AG04450 (cell line): ENCODE measurements around the gene FTCDNL1. TPM values are rescaled to one million over a fixed set of nuclear protein-coding genes. Genes with fewer than 3 reads are reported as not detected.

Experiments used
- CTCF ChIA-PET: fragments of 300-600, 350-600 bp; formaldehyde crosslinking; extraction: SDS; loops from one replicate; lab custom pipeline; 2022; ENCODE audit warnings: antibody characterized with exemption, inconsistent platforms; lab: Charles Lee
- POLR2A ChIA-PET: fragments of 350-600 bp; formaldehyde crosslinking; extraction: SDS; loops from one replicate; lab custom pipeline; 2021; ENCODE audit warnings: antibody characterized with exemption, inconsistent platforms; lab: Yijun Ruan, JAX
- DNase-seq: peaks from one replicate; pipeline ENCODE4 v3.0.0-alpha.2; 2011; ENCODE audit warnings: low read depth, low spot score
- H3K27ac ChIP-seq: one replicate; pipeline ENCODE4 v1.5.1; 2012; ENCODE audit warnings: low read depth, low read length, control low read depth
- H3K27me3 ChIP-seq: one replicate; pipeline ENCODE4 v1.6.0; 2012; ENCODE audit warnings: low read length; ENCODE audit not compliant: control insufficient read depth, insufficient read depth
- H3K4me3 ChIP-seq: 2 replicates; pipeline ENCODE4 v1.5.1; 2011; ENCODE audit warnings: mild to moderate bottlenecking, low read depth, low read length, control low read depth
- H3K9me3 ChIP-seq: 2 replicates; pipeline ENCODE4 v1.5.1; 2012; ENCODE audit warnings: low read length; ENCODE audit not compliant: control insufficient read depth, insufficient read depth
- CTCF ChIP-seq: IDR thresholded peaks from 2 replicates; pipeline ENCODE4 v1.5.1; 2011; ENCODE audit warnings: low read depth, low read length, control low read depth, inconsistent platforms
- polyA minus RNA-seq: library from RNA; depleted of rRNA, polyadenylated mRNA; stranded (reverse); fragments of >200 nt; gene quantifications from 2 replicates; pipeline ENCODE4 v1.2.3, GENCODE V29; 2011; rRNA and poly(A)+ RNA removed
- polyA plus RNA-seq: library from polyadenylated mRNA; depleted of rRNA; stranded (reverse); fragments of >200 nt; gene quantifications from 2 replicates; pipeline ENCODE4 v1.2.3, GENCODE V29; 2011; rRNA removed

FTCDNL1 gene
- 0.10 TPM in 1 of 2 replicates, not detected in the other for polyA plus RNA-seq
- polyA minus RNA-seq, result not detected in 2 replicates

DNA sequence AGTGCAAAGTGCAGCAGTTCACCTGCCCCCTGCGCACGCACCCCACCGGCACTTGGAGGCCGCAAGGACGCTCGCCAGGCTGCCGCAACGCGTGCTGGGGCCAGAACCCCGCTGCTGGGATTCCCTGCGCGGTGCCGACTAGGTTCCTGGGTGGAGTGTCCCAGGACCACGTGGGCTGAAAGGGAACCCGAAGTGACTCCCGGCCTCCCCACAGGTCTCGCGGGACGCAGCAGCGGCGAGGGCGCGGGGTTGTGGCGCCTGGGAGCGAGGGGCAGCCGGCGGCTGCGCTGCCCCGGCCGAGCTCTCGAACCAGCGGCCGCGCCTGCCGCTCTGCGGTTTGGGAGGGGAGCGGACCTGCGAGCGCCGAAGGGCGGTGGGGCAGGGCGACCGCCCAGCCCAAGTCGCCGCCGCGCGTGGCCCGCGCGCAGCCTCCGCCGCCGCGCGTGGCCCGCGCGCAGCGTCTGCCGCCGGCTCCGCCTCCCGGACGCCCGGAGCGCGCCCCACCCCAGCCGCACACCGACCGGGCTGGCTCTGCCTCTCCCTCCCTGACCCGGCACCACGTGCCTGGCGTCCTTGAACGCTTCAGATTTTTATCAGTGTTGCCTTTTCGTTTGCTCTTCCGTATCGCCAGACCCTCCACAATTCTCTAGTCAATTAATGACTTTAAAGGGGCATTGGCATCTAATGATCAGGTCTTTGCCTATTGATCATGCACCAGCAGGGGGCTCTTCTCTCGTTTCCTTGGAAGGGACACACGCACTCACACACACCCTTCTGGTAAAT, at the start of gene FTCDNL1:
Gene FTCDNL1, minus strand, starts transcription at position 475 of the 783 bp plus-strand sequence. CDS start 2,230 bp downstream, outside the sequence.
- POLR2A ChIA-PET, result no interaction called here
- peak; percentile 70 for TF ChIP-seq CTCF
- Histone ChIP-seq H3K9me3 (no peaks in the 10 kb centered on the region; the same call in 1 of the 2 replicates), H3K27ac (no peak within 1 kb of the TSS), H3K4me3 (peak within 1 kb of the TSS; percentile 66), H3K27me3 (peaks cover 24% of the 10 kb centered on the region)
- DNase-seq, result no peak
- CTCF ChIA-PET, result no interaction called here

- Histone ChIP-seq H3K9me3 (no peaks in the 10 kb centered on the region), H3K27ac (no peak overlapping the region), H3K27me3 (no peaks in the 10 kb centered on the region), H3K4me3 (no peak overlapping the region)
- POLR2A ChIA-PET, result no interaction called here
- no peak for TF ChIP-seq CTCF
- CTCF ChIA-PET, result no interaction called here
- DNase-seq, result no peak
These were observed 45.6 kb upstream of the FTCDNL1 start for GRCh38 chr2:199896617-199897016.

GRCh38 chr2:199895406-199895805, 44.4 kb upstream of the FTCDNL1 start:
- TF ChIP-seq CTCF, result no peak
- Histone ChIP-seq H3K27me3 (no peaks in the 10 kb centered on the region), H3K27ac (no peak overlapping the region), H3K9me3 (no peaks in the 10 kb centered on the region), H3K4me3 (no peak overlapping the region)
- DNase-seq, result no peak
- CTCF ChIA-PET, result no interaction called here
- POLR2A ChIA-PET, result no interaction called here

DNA sequence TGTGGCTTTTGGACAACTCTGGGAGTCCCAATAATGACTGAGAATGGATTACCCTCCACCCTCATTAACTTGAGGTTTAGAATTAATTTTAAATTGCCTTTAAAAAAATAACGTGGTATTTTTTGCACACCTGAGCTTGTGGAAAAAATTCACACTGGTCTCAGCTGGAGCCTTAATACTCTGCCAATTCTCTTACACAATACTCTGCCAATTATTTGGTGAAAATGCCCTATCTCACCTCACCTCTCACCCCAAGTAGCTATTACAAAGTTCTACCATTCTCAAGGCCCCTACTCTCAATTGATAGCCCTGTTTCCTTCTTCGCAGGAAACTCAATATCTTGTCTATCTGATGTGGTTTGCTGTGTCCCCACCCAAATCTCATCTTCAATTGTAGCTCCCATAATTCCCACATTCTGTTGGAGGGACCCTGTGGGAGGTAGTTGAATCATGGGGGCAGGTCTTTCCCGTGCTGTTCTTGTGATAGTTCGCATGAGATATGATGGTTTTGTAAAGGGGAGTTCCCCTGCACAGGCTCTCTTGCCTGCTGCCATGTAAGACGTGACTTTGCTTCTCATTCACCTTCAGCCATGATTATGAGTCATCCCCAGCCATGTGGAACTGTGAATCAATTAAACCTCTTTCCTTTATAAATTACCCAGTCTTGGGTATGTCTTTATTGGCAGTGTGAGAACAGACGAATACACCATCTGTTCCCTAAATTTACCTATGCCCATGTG, 32.7 kb upstream of the FTCDNL1 start:
- no peak for TF ChIP-seq CTCF
- no peak for DNase-seq
- no peaks in the 10 kb centered on the region for H3K9me3 ChIP-seq
- no peaks in the 10 kb centered on the region for H3K27me3 ChIP-seq
- H3K4me3 ChIP-seq, result no peak overlapping the region
- POLR2A ChIA-PET, result no interaction called here
- CTCF ChIA-PET, result no interaction called here
- H3K27ac ChIP-seq, result no peak overlapping the region

DNA sequence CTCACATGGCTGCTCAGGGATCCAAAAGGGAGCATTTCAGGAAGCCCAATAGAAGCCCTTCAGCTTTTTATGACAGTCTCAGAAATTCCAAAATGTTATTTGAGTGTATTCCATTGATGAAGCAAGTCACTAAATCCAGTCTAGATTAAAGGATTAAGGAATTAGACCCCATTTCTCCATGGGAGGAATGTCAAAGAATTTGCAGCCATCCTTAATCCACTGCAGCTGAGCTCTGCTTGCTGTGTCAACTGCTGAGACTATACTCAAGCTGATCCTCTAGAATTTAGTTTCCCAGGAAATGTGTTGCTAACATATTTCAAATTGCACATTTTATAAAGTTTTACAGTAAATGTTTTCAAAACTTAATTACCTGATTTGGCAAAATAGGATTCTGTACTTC, 31.7 kb upstream of the FTCDNL1 start:
- TF ChIP-seq CTCF, result no peak
- DNase-seq, result no peak
- Histone ChIP-seq H3K27ac (no peak overlapping the region), H3K27me3 (no peaks in the 10 kb centered on the region), H3K9me3 (no peaks in the 10 kb centered on the region), H3K4me3 (no peak overlapping the region)
- ChIA-PET POLR2A (no interaction called here), CTCF (interaction anchor here (0.6 kb wide), 1 partner anchor 1585 kb away, joined by 5 read pairs; no protein-coding TSS in a partner anchor)
